MM.1S (cell line): ENCODE data around the gene FGF19.
"Not testable (repeated sequence)": the region's sequence is repeated elsewhere in the genome, so short reads cannot be mapped to it uniquely, and the experiment has no call there.

Source experiments
- DNase-seq: peaks from one replicate; pipeline ENCODE4 v3.0.0-alpha.2; 2015
- H2AFZ ChIP-seq: fragments of 300-600 bp; sonication (generic); 2 replicates; pipeline ENCODE4 v1.6.0; 2016; ENCODE audit warnings: antibody characterized with exemption, low read length
- H3F3A ChIP-seq: fragments of 300-600 bp; sonication (generic); 2 replicates; pipeline ENCODE4 v1.6.1; 2016; ENCODE audit warnings: mild to moderate bottlenecking, antibody characterized with exemption, low read length, moderate library complexity, mixed read lengths; ENCODE audit not compliant: insufficient read depth
- H3K27ac ChIP-seq: fragments of 300-600 bp; sonication (generic); 2 replicates; pipeline ENCODE4 v1.5.1; 2016; ENCODE audit warnings: mild to moderate bottlenecking, low read length
- H3K27me3 ChIP-seq: fragments of 300-600 bp; sonication (generic); replicated peaks from 2 replicates; pipeline ENCODE4 v1.6.0; 2016; ENCODE audit warnings: low read length; ENCODE audit not compliant: insufficient read depth
- H3K36me3 ChIP-seq: fragments of 300-600 bp; sonication (generic); replicated peaks from 2 replicates; pipeline ENCODE4 v1.6.1; 2016; ENCODE audit warnings: mild to moderate bottlenecking, low read length, mixed read lengths; ENCODE audit not compliant: insufficient read depth
- H3K4me1 ChIP-seq: fragments of 300-600 bp; sonication (generic); 2 replicates; pipeline ENCODE4 v1.6.1; 2016; ENCODE audit warnings: low read length, mixed read lengths
- H3K4me2 ChIP-seq: fragments of 300-600 bp; sonication (generic); 2 replicates; pipeline ENCODE4 v1.6.0; 2016; ENCODE audit warnings: low read depth, low read length
- H3K4me3 ChIP-seq: fragments of 300-600 bp; sonication (generic); 2 replicates; pipeline ENCODE4 v1.5.1; 2016; ENCODE audit warnings: low read length, mixed read lengths
- H3K79me2 ChIP-seq: fragments of 300-600 bp; sonication (generic); 2 replicates; pipeline ENCODE4 v1.6.1; 2016; ENCODE audit warnings: mixed run types, low read length, mixed read lengths
- H3K9ac ChIP-seq: fragments of 300-600 bp; sonication (generic); 2 replicates; pipeline ENCODE4 v1.6.1; 2016; ENCODE audit warnings: low read length, mixed read lengths
- H3K9me2 ChIP-seq: fragments of 300-600 bp; sonication (generic); replicated peaks from 2 replicates; pipeline ENCODE4 v1.6.1; 2016; ENCODE audit warnings: mild to moderate bottlenecking, low read length, mixed read lengths; ENCODE audit not compliant: insufficient read depth
- H3K9me3 ChIP-seq: fragments of 300-600 bp; sonication (generic); replicated peaks from 2 replicates; pipeline ENCODE4 v1.6.1; 2016; ENCODE audit warnings: mild to moderate bottlenecking, low read length, mixed read lengths; ENCODE audit not compliant: insufficient read depth
- H4K20me1 ChIP-seq: fragments of 300-600 bp; sonication (generic); 2 replicates; pipeline ENCODE4 v1.6.1; 2016; ENCODE audit warnings: mild to moderate bottlenecking, low read length, moderate library complexity, mixed read lengths; ENCODE audit not compliant: insufficient read depth
- EZH2 ChIP-seq: fragments of 300-600 bp; sonication (generic); optimal IDR thresholded peaks from 2 replicates; pipeline ENCODE3; 2017; ENCODE audit warnings: low read depth, mild to moderate bottlenecking, antibody characterized with exemption, low read length, mixed read lengths
- EZH2phosphoT487 ChIP-seq: fragments of 300-600 bp; sonication (generic); IDR thresholded peaks from 2 replicates; pipeline ENCODE4 v1.6.1; 2018; ENCODE audit warnings: antibody characterized with exemption, low read length
- TF ChIP-seq, protein P1 (sequence below): fragments of 300-600 bp; sonication (generic); IDR thresholded peaks from 2 replicates; pipeline ENCODE4 v1.5.1; 2016; ENCODE audit warnings: antibody characterized with exemption, low read length, mixed read lengths

Gene FGF19

DNA sequence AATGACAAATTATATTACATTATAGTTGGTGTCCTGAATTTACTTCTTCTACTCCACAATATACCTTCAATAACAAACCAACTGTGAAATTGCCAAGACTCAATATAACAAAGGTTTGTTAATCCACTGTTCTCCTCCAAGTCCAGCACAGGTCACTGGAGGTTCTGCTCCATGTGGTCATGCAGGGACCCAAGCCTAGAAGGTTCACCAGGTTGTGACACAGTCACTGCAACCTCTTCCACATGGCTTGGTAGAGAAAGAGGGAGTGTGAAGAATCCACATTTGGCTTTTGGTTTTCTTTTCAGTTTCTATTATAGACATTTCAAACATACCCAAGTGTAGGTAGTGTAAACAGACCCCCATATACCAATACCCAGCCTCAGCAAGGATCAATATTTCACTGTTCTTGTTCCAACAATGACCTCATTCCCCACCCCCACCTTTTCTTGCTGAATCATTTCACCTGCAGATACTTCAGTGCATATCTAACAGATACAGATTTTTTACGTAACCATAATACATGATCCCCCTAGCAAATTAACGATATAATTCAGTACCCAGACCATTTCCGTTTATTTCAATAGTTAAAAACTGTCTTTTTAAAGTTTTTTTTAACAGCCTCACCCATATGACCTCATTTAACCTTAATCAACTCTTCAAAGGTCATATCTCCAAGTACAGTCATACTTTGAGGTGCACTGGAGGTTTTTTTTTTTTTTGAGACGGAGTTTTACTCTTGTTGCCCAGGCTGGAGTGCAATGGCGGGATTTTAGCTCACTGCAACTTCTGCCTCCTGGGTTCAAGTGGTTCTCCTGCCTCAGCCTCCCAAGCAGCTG lies 14.1 kb downstream of the FGF19 start:
- Histone ChIP-seq H3K27me3 (peaks cover 48% of the 10 kb centered on the region), H4K20me1 (no peaks in the 10 kb centered on the region), H3K4me3 (no peak overlapping the region), H3K4me1 (0 out of 2 replicates have a peak, but pooled peaks cover 4% of the 10 kb centered on the region), H3K4me2 (no peak overlapping the region), H3K9ac (no peak overlapping the region), H3K79me2 (no peaks in the 10 kb centered on the region), H3K9me3 (no peaks in the 10 kb centered on the region), H3F3A (no peaks in the 10 kb centered on the region), H3K36me3 (no peaks in the 10 kb centered on the region), H2AFZ (no peak overlapping the region), H3K27ac (no peak overlapping the region), H3K9me2 (no peaks in the 10 kb centered on the region)
- DNase-seq, result no peak
- TF ChIP-seq EZH2 (no peak), EZH2phosphoT487 (no peak)
- TF ChIP-seq, protein P1, sequence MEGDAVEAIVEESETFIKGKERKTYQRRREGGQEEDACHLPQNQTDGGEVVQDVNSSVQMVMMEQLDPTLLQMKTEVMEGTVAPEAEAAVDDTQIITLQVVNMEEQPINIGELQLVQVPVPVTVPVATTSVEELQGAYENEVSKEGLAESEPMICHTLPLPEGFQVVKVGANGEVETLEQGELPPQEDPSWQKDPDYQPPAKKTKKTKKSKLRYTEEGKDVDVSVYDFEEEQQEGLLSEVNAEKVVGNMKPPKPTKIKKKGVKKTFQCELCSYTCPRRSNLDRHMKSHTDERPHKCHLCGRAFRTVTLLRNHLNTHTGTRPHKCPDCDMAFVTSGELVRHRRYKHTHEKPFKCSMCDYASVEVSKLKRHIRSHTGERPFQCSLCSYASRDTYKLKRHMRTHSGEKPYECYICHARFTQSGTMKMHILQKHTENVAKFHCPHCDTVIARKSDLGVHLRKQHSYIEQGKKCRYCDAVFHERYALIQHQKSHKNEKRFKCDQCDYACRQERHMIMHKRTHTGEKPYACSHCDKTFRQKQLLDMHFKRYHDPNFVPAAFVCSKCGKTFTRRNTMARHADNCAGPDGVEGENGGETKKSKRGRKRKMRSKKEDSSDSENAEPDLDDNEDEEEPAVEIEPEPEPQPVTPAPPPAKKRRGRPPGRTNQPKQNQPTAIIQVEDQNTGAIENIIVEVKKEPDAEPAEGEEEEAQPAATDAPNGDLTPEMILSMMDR, result no peak

DNA sequence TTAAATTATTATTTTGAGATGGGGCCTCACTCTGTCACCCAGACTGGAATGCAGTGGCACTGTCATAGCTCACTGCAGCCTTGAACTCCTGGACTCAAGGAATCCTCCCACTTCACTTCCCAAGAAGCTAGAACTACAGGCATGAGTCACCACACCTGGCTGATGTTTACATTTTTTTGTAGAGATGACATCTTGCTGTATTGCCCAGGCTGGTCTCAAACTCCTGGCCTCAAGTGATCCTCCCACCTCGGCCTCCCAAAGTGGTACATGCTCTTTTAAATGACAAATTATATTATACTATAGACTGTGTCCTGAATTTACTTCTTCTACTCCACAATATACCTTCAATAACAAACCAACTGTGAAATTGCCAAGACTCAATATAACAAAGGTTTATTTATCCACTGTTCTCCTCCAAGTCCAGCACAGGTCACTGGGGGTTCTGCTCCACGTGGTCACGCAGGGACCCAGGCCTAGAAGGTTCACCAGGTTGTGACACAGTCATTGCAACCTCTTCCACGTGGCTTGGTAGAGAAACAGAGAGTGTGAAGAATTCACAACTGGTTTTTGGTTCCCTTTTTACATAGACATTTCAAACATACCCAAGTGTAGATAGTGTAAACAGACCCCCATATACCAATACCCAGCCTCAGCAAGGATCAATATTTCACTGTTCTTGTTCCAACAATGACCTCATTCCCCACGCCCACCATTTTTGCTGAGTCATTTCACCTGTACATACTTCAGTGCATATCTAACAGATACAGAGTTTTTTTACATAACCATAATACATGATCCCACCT lies 15.7 kb downstream of the FGF19 start:
- H3F3A ChIP-seq, H3K79me2 ChIP-seq, H3K9me2 ChIP-seq, H3K27ac ChIP-seq, H3K9me3 ChIP-seq, H3K36me3 ChIP-seq, H2AFZ ChIP-seq, H3K4me1 ChIP-seq, H4K20me1 ChIP-seq, H3K4me3 ChIP-seq, DNase-seq, H3K4me2 ChIP-seq, H3K9ac ChIP-seq: not testable (repeated sequence)
- H3K27me3 ChIP-seq, result peaks cover 38% of the 10 kb centered on the region

DNA sequence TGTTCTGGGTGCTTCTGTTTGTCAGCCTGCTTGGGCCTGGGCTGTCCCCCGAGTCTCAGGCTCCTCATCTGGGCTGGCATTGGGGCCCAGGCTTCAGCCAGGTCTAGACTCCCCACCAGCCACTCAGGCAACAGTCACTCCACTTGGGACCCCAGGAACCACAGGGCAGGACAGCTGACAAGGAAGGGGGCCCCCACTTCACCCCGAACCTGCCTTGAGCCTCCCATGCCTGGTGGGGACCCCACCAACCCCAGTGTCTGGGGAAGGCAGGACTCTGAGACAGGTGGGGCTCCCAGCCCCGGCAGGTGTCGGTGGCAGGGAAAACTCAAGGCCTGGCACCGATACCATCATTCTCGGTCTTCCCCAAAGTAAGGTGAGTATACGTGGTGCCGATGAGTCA lies 17.0 kb downstream of the FGF19 start:
- Histone ChIP-seq H3K36me3 (no peaks in the 10 kb centered on the region), H3K79me2 (no peaks in the 10 kb centered on the region), H4K20me1 (no peaks in the 10 kb centered on the region), H3K9me2 (no peaks in the 10 kb centered on the region), H3K4me3 (no peak overlapping the region), H3K4me2 (no peak overlapping the region), H3F3A (no peaks in the 10 kb centered on the region), H3K4me1 (0 out of 2 replicates have a peak, but pooled peaks cover 4% of the 10 kb centered on the region), H2AFZ (no peak overlapping the region), H3K9ac (no peak overlapping the region), H3K9me3 (no peaks in the 10 kb centered on the region), H3K27ac (no peak overlapping the region), H3K27me3 (peaks cover 27% of the 10 kb centered on the region)
- TF ChIP-seq EZH2phosphoT487 (no peak), EZH2 (no peak)
- TF ChIP-seq, protein P1, result no peak
- no peak for DNase-seq
